ENCODE measurements around the gene HYCC1.
"Not testable (repeated sequence)": the region's sequence is repeated elsewhere in the genome, so short reads cannot be mapped to it uniquely, and the experiment has no call there.

HYCC1 gene

GRCh38 chr7:22983257-22983855 is 30.6 kb downstream of the HYCC1 start:
- DNase-seq: no peak

GRCh38 chr7:22980422-22980821 is 33.5 kb downstream of the HYCC1 start:
- DNase-seq: no peak

- DNase-seq: no peak
Observed at GRCh38 chr7:22979861-22980260, 34.1 kb downstream of the HYCC1 start.

- no peak for DNase-seq
Observed at GRCh38 chr7:22979251-22979650, 34.7 kb downstream of the HYCC1 start.

GRCh38 chr7:22974636-22975035 is 39.3 kb downstream of the HYCC1 start:
- not testable (repeated sequence) for DNase-seq

GRCh38 chr7:22972207-22972606 is 41.7 kb downstream of the HYCC1 start:
- no peak for DNase-seq

- DNase-seq: no peak
Observed at GRCh38 chr7:22969010-22969431, 44.9 kb downstream of the HYCC1 start.
